ENCODE results near the gene PRR33.

- TF ChIP-seq EZH2 (IDR thresholded peaks at IDR 0.05; ENCODE audit: borderline replicate concordance, low read length) (no peak), CTCF (conservative IDR thresholded peaks at IDR 0.05 in 1 of 2, IDR thresholded peaks at IDR 0.05 in 1 of 2; ENCODE audit: extremely low read depth in 1 of 2, insufficient read depth in 1 of 2, low read depth in 1 of 2, low read length in 2 of 2) (no peak)
Measured at GRCh38 chr11:1889224-1889930, 2.3 kb downstream of the PRR33 start.

Measured in mammary epithelial cell (primary cell).